GM23338 (cell line): Measurements from ENCODE around the gene C11orf54. TPM values are rescaled to one million over a fixed set of nuclear protein-coding genes. Genes with fewer than 3 reads are reported as not detected.

Source experiments
- ATAC-seq: fragments of 200-7000 bp; cut with Tn5 transposase; 3 replicates; pipeline ENCODE4 v1.9.1; 2020
- DNase-seq: peaks from one replicate; pipeline ENCODE4 v3.0.0-alpha.2; 2015; ENCODE audit warnings: low spot score
- H2AFZ ChIP-seq: fragments of 200-600 bp; sonication (generic); 2 replicates; pipeline ENCODE4 v1.8.0; 2016; ENCODE audit warnings: antibody characterized with exemption, mild to moderate bottlenecking, moderate library complexity
- H3F3A ChIP-seq: fragments of 200-600 bp; sonication (generic); replicated peaks from 2 replicates; pipeline ENCODE4 v1.8.0; 2017; ENCODE audit warnings: antibody characterized with exemption, mixed run types, low read depth
- H3K27ac ChIP-seq: fragments of 200-600 bp; sonication (generic); 2 replicates; pipeline ENCODE4 v1.6.1; 2016; ENCODE audit warnings: low read depth
- H3K27me3 ChIP-seq: fragments of 200-600 bp; sonication (generic); 2 replicates; pipeline ENCODE4 v1.8.0; 2016; ENCODE audit warnings: mild to moderate bottlenecking, mixed run types, moderate library complexity; ENCODE audit not compliant: insufficient read depth
- H3K36me3 ChIP-seq: fragments of 200-600 bp; sonication (generic); 2 replicates; pipeline ENCODE4 v1.8.0; 2016; ENCODE audit warnings: mild to moderate bottlenecking; ENCODE audit not compliant: insufficient read depth
- H3K4me1 ChIP-seq: fragments of 200-600 bp; sonication (generic); 2 replicates; pipeline ENCODE4 v1.8.0; 2016; ENCODE audit warnings: mild to moderate bottlenecking, moderate library complexity; ENCODE audit not compliant: insufficient read depth
- H3K4me2 ChIP-seq: fragments of 200-600 bp; sonication (generic); 2 replicates; pipeline ENCODE4 v1.7.1; 2017; ENCODE audit warnings: mixed run types
- H3K4me3 ChIP-seq: fragments of 200-600 bp; sonication (generic); 2 replicates; pipeline ENCODE4 v1.6.1; 2016; ENCODE audit warnings: mixed run types
- H3K79me2 ChIP-seq: fragments of 200-600 bp; sonication (generic); replicated peaks from 2 replicates; pipeline ENCODE4 v1.8.0; 2017; ENCODE audit warnings: mild to moderate bottlenecking; ENCODE audit not compliant: insufficient read depth
- H3K9me2 ChIP-seq: fragments of 200-600 bp; sonication (generic); 2 replicates; pipeline ENCODE4 v1.8.0; 2017; ENCODE audit not compliant: insufficient read depth
- H4K20me1 ChIP-seq: fragments of 200-600 bp; sonication (generic); replicated peaks from 2 replicates; pipeline ENCODE4 v1.8.0; 2017; ENCODE audit warnings: mild to moderate bottlenecking; ENCODE audit not compliant: insufficient read depth
- H3K27ac Mint-ChIP-seq: 2 replicates; pipeline ENCODE4 v1.8.0; 2020; ENCODE audit warnings: inconsistent platforms, mild to moderate bottlenecking, moderate library complexity, mixed read lengths
- H3K27me3 Mint-ChIP-seq: 3 replicates; pipeline ENCODE4 v1.8.0; 2022; ENCODE audit warnings: low read depth, mild to moderate bottlenecking, moderate library complexity, mixed read lengths, inconsistent platforms; ENCODE audit not compliant: insufficient read depth, poor library complexity
- H3K36me3 Mint-ChIP-seq: 3 replicates; pipeline ENCODE4 v1.8.0; 2021; ENCODE audit warnings: low read depth, mild to moderate bottlenecking, inconsistent platforms, moderate library complexity, mixed read lengths
- H3K4me1 Mint-ChIP-seq: 3 replicates; pipeline ENCODE4 v1.8.0; 2020; ENCODE audit warnings: mild to moderate bottlenecking, inconsistent platforms, mixed read lengths
- H3K4me3 Mint-ChIP-seq: 3 replicates; pipeline ENCODE4 v1.8.0; 2021; ENCODE audit warnings: moderate library complexity, mild to moderate bottlenecking, inconsistent platforms, mixed read lengths
- H3K9me3 Mint-ChIP-seq: 3 replicates; pipeline ENCODE4 v1.8.0; 2020; ENCODE audit warnings: moderate library complexity, mild to moderate bottlenecking, inconsistent platforms, mixed read lengths
- CREB1 ChIP-seq: fragments of 250-450 bp; sonication (Bioruptor Pico); IDR thresholded peaks from 2 replicates; pipeline ENCODE4 v1.5.0; 2020; ENCODE audit warnings: low read depth, mild to moderate bottlenecking, moderate library complexity
- EZH2 ChIP-seq: fragments of 200-600 bp; sonication (generic); IDR thresholded peaks from one replicate; pipeline ENCODE4 v1.8.0; 2017; ENCODE audit warnings: antibody characterized with exemption, mild to moderate bottlenecking, low read depth; ENCODE audit not compliant: unreplicated experiment
- EZH2phosphoT487 ChIP-seq: fragments of 200-600 bp; sonication (generic); IDR thresholded peaks from one replicate; pipeline ENCODE4 v1.8.1; 2018; ENCODE audit warnings: antibody characterized with exemption; ENCODE audit not compliant: unreplicated experiment
- JUNB ChIP-seq: IDR thresholded peaks from one replicate; pipeline ENCODE4 v1.6.1; 2016; ENCODE audit warnings: antibody characterized with exemption; ENCODE audit not compliant: unreplicated experiment
- NANOG ChIP-seq: IDR thresholded peaks from 2 replicates; pipeline ENCODE4 v1.6.1; 2016; ENCODE audit warnings: antibody characterized with exemption, borderline replicate concordance
- POLR2AphosphoS5 ChIP-seq: IDR thresholded peaks from 2 replicates; pipeline ENCODE4 v1.6.1; 2016; ENCODE audit warnings: antibody characterized with exemption, low read depth
- REST ChIP-seq: IDR thresholded peaks from one replicate; pipeline ENCODE4 v1.6.1; 2018; ENCODE audit warnings: antibody characterized with exemption; ENCODE audit not compliant: unreplicated experiment
- STAT1 ChIP-seq: IDR thresholded peaks from one replicate; pipeline ENCODE4 v1.6.1; 2016; ENCODE audit warnings: antibody characterized with exemption; ENCODE audit not compliant: unreplicated experiment
- ZNF114 ChIP-seq: fragments of 250-450 bp; sonication (Bioruptor Pico); IDR thresholded peaks from 2 replicates; pipeline ENCODE4 v1.5.0; 2020; ENCODE audit warnings: mild to moderate bottlenecking, moderate library complexity
- ZNF462 ChIP-seq: fragments of 250-450 bp; sonication (Bioruptor Pico); IDR thresholded peaks from 2 replicates; pipeline ENCODE4 v1.5.0; 2020; ENCODE audit warnings: mild to moderate bottlenecking, moderate library complexity
- polyA plus RNA-seq: library from polyadenylated mRNA; unstranded; fragments of >200 nt; fragmentation: Nextera tagmentation; extraction: Ambion mirVana; gene quantifications from 2 replicates; pipeline ENCODE4 v1.2.1, GENCODE V29; 2016
- total RNA-seq: library from RNA; depleted of rRNA; stranded (reverse); fragments of >200 nt; shearing (Covaris generic); gene quantifications from 2 replicates; pipeline ENCODE4 v1.2.3, GENCODE V29; 2014

Gene C11orf54
- total and polyA plus RNA-seq, 2 experiments from 2014 or later, result 35.8 to 38.8 TPM

GRCh38 chr11:93784935-93785360 is 43.5 kb downstream of the C11orf54 start:
- Histone ChIP-seq H3K4me3 (peak overlapping the region; percentile 93), H3K9me2 (no peaks in the 10 kb centered on the region), H2AFZ (peak overlapping the region; percentile 35; the same call in 1 of the 2 replicates), H3K4me2 (peak overlapping the region; percentile 97), H3K79me2 (peaks cover 63% of the 10 kb centered on the region), H3K27me3 (no peaks in the 10 kb centered on the region), H3F3A (no peaks in the 10 kb centered on the region), H3K27ac (peak overlapping the region; percentile 96), H3K36me3 (peaks cover 24% of the 10 kb centered on the region), H4K20me1 (peaks cover 45% of the 10 kb centered on the region), H3K4me1 (peaks cover 16% of the 10 kb centered on the region)
- Mint-ChIP-seq H3K4me1 (peaks cover 20% of the 10 kb centered on the region), H3K36me3 (peaks cover 46% of the 10 kb centered on the region), H3K4me3 (peak overlapping the region; percentile 92), H3K27me3 (peaks cover 4% of the 10 kb centered on the region), H3K9me3 (0 out of 3 replicates have a peak, but pooled peaks cover 1% of the 10 kb centered on the region), H3K27ac (peak overlapping the region; percentile 93)
- TF ChIP-seq REST, result no peak
- no peak for TF ChIP-seq JUNB
- no peak for TF ChIP-seq NANOG
- TF ChIP-seq EZH2, result no peak
- TF ChIP-seq ZNF462 (CRISPR knock-in tag), result no peak
- no peak for TF ChIP-seq POLR2AphosphoS5
- TF ChIP-seq ZNF114 (CRISPR knock-in tag), result no peak
- no peak for TF ChIP-seq STAT1
- TF ChIP-seq CREB1, result no peak; the same call in none of the 2 replicates
- no peak for TF ChIP-seq EZH2phosphoT487
- ATAC-seq (peak; percentile 20), DNase-seq (peak; percentile 48)
